ENCODE measurements around the gene AGER.
"Not testable (repeated sequence)": the region's sequence is repeated elsewhere in the genome, so short reads cannot be mapped to it uniquely, and the experiment has no call there.

AGER gene

GRCh38 chr6:32146687-32147086 is 37.4 kb downstream of the AGER start:
- DNase-seq = no peak

GRCh38 chr6:32146287-32146686 is 37.8 kb downstream of the AGER start:
- DNase-seq = no peak

DNA sequence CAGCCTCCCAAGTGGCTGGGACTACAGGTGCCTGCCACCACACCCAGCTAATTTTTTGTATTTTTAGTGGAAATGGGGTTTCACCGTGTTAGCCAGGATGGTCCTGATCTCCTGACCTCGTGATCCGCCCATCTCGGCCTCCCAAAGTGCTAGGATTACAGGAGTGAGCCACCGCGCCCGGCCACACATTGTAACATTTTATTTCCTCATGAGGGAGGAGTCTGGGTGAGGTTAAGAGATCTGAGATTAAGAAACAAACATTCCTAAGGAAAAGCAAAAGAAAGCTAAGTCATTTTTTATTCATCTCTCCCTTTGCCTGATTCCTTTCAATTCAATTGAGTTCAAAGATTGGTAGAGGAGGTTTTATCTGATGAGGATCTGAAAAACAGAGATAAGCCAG is 39.8 kb downstream of the AGER start:
- DNase-seq = not testable (repeated sequence)

DNA sequence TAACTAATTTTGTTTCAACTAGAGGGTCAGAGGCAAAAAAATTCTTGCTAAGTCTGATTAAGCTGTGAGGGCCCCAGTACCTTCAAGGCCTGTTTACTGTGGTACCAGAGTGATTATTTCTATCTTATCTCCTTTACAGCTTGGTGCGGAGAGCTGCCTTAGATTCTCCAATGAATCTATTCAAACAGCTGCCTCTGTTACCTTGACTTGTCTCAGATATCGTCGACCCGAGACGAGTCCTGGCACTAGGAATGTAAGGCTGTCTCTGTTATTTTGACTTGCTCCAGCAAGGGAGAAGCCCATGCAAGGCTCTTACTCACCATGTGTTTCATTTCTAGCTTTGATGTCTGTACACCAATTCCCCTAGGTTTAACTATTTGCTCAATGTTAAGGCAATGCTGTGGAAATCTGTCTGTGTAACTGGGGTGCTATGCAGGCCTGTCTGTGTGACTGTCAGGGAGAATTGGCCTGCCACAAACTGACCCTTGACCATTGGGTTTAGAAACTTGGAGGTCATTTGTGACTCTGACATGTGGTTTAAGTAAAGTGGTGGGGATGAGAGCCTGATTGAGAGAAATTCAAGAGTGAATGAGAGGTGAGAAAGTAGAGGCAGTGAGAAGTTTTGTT is 43.5 kb downstream of the AGER start:
- DNase-seq = no peak

DNA sequence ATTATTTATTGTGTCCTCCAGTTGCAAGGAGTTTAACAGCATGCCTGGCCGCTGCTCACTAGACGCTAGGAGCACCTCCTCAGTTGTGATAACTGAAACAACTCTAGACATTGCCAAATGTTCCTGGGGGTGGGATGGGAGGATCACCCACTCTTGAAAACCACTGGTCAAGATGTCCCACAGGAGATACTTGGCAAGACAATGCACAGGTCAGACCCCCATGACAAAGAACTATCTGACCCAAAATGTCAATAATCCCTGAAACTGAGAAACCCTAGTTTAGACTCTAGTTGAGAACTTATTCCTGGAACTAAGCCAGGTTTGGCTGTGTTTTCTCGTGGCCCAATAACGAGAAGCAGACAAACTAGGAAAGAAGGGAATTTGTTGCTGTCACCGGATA is 44.5 kb downstream of the AGER start:
- DNase-seq = no peak

DNA sequence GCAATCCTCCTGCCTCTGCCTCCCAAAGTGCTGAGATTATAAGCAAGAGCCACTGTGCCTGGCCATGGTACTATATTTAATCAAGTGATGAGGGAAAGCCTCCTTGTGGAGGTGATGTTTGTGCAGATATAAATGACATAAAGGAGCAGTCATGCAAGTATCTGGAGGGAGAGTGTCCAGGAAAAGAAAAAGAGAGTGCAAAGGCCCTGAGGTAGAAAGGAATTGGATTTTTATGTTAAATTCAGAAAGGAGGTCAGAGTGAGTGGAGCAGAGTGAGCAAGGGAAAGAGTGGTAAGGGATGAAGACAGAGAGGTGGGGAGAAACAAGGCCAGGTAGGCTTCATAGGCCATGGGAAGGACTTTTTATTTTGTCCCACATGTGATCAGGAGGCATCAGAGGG is 46.6 kb downstream of the AGER start:
- DNase-seq = no peak

GRCh38 chr6:32133786-32134185 is 50.3 kb downstream of the AGER start:
- no peak for DNase-seq

DNA sequence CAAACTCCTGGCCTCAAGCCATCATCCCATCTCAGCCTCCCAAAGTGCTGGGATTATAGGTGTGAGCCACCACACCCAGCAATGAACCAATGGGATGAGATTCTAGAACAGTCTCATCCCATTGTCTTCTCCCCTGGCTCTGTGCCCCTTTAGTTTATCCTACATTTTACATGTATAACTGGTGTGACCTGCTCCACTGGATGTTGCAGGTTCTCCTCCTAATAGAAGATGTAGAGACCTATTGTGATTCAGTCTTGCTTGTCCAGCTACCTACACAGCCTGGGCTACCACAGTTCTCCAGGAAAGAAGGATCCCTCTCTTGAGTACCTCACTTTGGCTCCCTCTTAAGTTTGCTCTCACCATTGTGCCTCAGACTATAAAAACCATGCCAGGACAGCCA is 51.9 kb downstream of the AGER start:
- DNase-seq = no peak

GRCh38 chr6:32131439-32131948 is 52.6 kb downstream of the AGER start:
- no peak for DNase-seq
